GM21717 (cell line): ENCODE results near the gene FBXO9.

ENCODE experiments used
- ATAC-seq: cut with Tn5 transposase; IDR thresholded peaks from one replicate; pipeline ENCODE4 v1.9.1; 2021; ENCODE audit warnings: mild to moderate bottlenecking, moderate library complexity; ENCODE audit not compliant: unreplicated experiment

The FBXO9 gene

DNA sequence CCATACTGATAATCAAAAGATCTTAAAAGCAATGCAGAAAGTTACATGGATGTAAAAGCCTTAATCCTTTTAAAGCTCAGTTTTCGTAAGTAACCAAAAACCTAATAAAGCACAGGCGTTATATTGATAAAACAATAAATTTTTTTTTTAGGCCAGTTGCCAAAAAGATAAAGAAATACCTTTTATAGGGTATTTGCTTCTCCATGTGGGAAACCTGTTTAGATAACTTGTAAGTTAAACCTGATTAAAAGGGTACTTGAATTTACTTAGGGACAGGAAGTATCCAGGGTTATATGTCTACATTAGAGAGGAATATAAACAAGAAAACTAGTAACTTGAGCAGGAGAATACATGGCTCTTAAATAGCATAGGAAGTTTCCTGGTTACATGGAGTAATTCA is 21.1 kb downstream of the FBXO9 start:
- no peak for ATAC-seq

GRCh38 chr6:53089948-53090347 is 24.7 kb downstream of the FBXO9 start:
- ATAC-seq: no peak

- ATAC-seq: no peak
Measured at GRCh38 chr6:53090576-53090975, 25.4 kb downstream of the FBXO9 start.

DNA sequence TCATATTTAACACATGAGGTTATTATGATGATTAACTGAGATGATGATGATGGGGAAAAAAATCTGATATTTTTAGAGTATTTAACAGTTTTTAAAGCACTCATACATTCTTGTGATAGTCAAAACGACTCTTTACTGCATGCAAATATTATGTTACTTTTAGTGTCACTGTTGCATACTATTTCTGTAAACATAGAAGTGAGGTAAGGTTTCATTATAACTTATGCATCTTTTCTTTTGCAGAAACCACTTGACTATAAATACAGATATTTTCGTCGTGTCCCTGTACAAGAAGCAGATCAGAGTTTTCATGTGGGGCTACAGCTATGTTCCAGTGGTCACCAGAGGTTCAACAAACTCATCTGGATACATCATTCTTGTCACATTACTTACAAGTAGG is 30.1 kb downstream of the FBXO9 start:
- no peak for ATAC-seq

DNA sequence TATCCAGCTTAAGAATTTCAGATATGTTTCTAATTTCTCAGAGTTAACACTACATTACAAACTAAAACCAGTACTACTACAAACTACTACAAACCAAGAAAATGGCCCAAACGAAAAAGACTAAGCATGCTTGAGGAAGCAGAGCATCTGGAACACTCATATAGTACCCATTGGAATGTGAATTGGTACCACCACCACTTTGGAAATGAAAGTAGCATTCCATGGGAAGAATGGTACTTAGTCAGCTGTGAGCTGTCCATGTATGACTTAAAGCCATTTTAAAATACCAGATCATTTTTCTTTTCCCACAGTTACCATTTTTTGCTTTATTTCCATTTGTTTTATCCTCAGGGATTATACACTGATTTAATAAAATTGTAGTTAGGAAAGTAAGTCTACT is 30.5 kb downstream of the FBXO9 start:
- ATAC-seq: no peak

- ATAC-seq: no peak
Measured at GRCh38 chr6:53100561-53100960, 35.4 kb downstream of the FBXO9 start.

DNA sequence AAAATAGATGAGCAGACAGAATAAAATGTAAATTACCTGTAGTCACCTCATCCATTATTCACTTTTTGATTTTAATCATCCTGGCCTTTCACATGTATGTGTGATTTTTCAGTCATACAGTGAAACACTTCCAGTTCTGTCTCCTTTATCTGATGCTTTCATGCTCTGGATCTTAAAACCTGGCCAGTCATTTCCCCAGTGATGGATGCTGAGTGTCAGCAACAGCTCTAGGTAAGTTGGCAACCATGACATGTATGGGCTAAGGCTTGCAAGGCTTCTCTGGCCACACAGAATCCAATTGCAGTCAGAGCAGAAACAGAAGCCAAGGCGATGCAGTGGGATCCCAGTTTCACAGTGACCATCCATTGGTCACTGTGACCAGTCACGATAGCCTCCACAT is 35.8 kb downstream of the FBXO9 start:
- ATAC-seq: no peak

GRCh38 chr6:53103993-53104675 is 38.9 kb downstream of the FBXO9 start:
- no peak for ATAC-seq

GRCh38 chr6:53104916-53105315 is 39.7 kb downstream of the FBXO9 start:
- no peak for ATAC-seq

GRCh38 chr6:53107091-53107490 is 41.9 kb downstream of the FBXO9 start:
- ATAC-seq: no peak

DNA sequence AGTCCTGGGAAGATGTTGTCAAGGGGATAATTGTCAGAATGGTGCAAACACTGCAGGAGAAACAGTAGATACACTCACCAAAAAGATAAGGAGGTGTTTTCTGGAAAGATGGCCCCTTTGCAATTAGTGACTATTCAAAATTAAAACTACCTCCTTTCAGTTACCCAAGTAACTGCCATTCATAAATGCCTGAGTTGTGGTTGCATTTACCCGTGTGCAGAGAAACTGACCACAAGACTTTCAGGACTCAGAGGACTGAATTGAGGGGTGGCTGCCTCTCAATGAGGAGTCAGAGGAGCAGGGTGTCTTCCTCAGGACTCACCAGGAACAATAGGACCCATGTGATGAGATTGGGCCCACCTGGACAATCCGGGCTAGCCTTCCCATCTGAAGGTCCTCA is 44.4 kb downstream of the FBXO9 start:
- ATAC-seq: no peak

GRCh38 chr6:53111865-53112264 is 46.7 kb downstream of the FBXO9 start:
- ATAC-seq: no peak

DNA sequence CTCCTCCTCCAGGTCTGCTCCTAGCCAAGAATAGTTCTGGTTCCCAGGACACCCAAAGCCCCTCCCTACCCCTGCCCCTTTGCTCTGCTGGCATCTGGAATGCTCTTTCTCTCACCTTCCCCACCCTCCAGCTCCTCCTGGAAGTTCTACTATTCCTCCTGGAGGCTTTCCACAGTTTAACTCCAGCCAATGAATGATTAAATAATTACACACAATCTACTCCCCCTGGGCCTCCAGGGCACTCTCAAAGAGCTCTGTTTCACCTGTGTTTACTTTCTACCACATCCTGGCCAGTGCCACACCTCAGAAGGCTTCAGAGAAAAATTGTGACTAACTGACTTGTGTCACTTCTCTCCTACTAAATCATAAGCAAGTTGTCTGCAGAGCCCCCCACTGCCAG is 47.2 kb downstream of the FBXO9 start:
- ATAC-seq: no peak

DNA sequence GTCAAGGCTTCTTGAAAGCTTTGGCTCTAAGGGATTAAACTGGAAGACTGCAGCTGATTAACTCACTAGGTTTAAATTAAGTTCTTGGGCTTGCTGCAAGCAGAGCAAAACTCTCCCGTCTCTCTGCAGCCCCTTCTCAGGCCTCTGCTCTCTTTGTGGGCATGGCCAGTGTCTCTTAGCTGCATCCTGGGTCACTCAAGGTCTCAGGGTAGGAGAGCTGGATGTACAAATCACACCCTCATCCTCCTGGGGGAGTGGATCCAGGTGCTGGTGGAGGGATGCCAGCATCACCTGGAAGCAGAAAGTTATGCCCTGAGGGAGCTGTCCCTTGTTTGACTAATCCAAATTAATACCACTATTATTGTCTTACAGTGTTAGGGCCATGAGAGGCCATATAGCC is 47.7 kb downstream of the FBXO9 start:
- ATAC-seq: no peak

- ATAC-seq: no peak
Measured at GRCh38 chr6:53113742-53114141, 48.5 kb downstream of the FBXO9 start.

DNA sequence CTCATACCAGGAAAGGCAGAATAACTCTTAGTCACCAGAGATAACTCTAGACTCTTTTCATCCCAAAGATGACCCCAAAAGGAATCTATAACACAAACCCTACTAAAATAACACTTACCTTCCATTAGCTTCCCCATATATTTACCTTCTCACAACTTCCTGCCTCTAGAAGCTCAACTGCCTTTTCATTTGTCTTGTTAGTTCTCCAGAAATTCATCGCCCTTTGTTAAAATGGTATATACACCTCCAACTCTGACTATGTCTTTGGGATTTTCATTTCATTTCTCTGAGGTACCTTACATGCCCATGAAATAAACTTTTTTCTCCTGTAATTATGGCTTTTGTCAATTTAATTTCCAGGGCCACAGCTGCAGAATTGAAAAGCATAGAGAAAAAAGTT is 49.9 kb downstream of the FBXO9 start:
- ATAC-seq: no peak

- no peak for ATAC-seq
Measured at GRCh38 chr6:53115741-53116140, 50.5 kb downstream of the FBXO9 start.

DNA sequence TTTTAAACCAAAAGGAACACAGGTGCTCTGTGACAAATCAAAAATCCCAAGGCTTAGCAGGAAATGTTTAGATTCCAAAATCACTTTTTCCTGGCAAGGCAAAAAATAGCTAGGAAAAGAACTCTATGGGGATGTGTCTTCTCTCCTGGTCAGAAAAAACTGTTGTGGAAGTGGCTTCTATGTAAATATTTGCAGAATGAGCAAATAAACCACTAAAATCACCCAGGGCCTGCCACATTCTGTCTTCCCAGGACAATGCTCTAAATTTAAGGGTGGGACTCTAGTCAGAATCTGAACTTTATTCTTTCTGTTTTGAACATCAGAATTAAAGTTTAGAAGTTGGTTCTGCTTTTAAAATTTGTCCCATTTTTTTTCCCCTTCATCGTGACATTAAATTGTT is 54.1 kb downstream of the FBXO9 start:
- ATAC-seq: no peak

GRCh38 chr6:53119772-53120409 is 54.7 kb downstream of the FBXO9 start:
- no peak for ATAC-seq

- ATAC-seq: no peak
Measured at GRCh38 chr6:53124131-53124800, 59.1 kb downstream of the FBXO9 start.

DNA sequence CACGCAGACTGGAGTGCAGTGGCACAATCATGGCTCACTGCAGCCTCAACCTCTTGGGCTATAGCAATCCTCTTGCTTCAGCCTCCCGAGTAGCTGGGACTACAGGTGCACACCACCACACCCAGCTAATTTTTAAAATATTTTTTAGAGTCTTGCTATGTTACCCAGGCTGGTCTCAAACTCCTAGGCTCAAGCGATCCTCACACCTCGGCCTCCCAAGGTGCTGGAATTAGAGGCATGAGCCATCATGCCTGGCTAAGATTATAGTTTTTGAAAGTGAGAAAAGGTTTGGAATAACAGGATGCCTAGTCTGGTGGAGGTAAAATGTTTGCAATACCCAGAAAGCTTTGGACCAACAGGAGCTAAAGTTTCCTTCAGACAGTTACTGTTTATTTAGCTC is 60.1 kb downstream of the FBXO9 start:
- no peak for ATAC-seq

DNA sequence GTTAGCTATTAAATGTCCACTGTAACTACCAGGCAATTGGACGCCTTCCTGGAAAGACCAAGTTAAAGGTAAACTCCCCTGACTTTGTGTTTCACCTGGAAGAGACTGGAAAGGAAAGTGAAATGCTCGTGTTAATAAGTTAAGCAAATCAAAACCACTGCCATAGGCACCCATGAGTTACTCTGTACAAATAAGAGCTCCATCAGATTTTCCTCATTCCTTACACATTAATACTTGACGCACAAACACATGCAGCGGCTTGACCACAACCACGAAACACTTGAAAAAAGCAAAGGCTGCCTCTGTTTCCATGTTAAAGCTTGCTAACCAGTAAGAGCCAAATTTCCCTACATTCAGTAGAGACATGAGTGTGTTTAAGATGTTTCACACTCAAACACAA is 63.6 kb downstream of the FBXO9 start:
- no peak for ATAC-seq
